Measurements from ENCODE around the gene NPRL2.

NPRL2 gene

GRCh38 chr3:50350527-50351322 is at the start of gene NPRL2, which contains the start of gene CYB561D2:
NPRL2 (minus strand) TSS chr3:50350775; CDS start chr3:50350652, 123 bp downstream.
CYB561D2 (plus strand) TSS chr3:50350862; CDS start chr3:50351434, 572 bp downstream.
- DNase-seq: peak; percentile 52

- no peak for DNase-seq
Measured at GRCh38 chr3:50396502-50396901, 45.9 kb upstream of the NPRL2 start.

GRCh38 chr3:50395070-50395860 is 44.7 kb upstream of the NPRL2 start:
- DNase-seq: no peak

- no peak for DNase-seq
Measured at GRCh38 chr3:50393061-50393460, 42.5 kb upstream of the NPRL2 start.

GRCh38 chr3:50392101-50392715 is 41.6 kb upstream of the NPRL2 start:
- DNase-seq: no peak

- DNase-seq: no peak
Measured at GRCh38 chr3:50390508-50391224, 40.1 kb upstream of the NPRL2 start.

GRCh38 chr3:50389414-50389767 is 38.8 kb upstream of the NPRL2 start:
- DNase-seq: no peak

- DNase-seq: no peak
Measured at GRCh38 chr3:50388720-50389413, 38.3 kb upstream of the NPRL2 start.

- DNase-seq: no peak
Measured at GRCh38 chr3:50388016-50388719, 37.6 kb upstream of the NPRL2 start.

- no peak for DNase-seq
Measured at GRCh38 chr3:50385754-50386153, 35.2 kb upstream of the NPRL2 start.

- no peak for DNase-seq
Measured at GRCh38 chr3:50383750-50384149, 33.2 kb upstream of the NPRL2 start.

- DNase-seq: no peak
Measured at GRCh38 chr3:50382722-50383121, 32.1 kb upstream of the NPRL2 start.

- DNase-seq: no peak
Measured at GRCh38 chr3:50381383-50381782, 30.8 kb upstream of the NPRL2 start.

- DNase-seq: no peak
Measured at GRCh38 chr3:50380405-50381085, 30.0 kb upstream of the NPRL2 start.

- DNase-seq: no peak
Measured at GRCh38 chr3:50378757-50379156, 28.2 kb upstream of the NPRL2 start.

- no peak for DNase-seq
Measured at GRCh38 chr3:50378024-50378423, 27.4 kb upstream of the NPRL2 start.

GRCh38 chr3:50375258-50375931 is 24.8 kb upstream of the NPRL2 start:
- no peak for DNase-seq

GRCh38 chr3:50374363-50375257 is 24.0 kb upstream of the NPRL2 start:
- DNase-seq: no peak
